ENCODE results near the gene ZMIZ1. TPM values are rescaled to one million over a fixed set of nuclear protein-coding genes. Genes with fewer than 3 reads are reported as not detected.
"Not testable (repeated sequence)": the region's sequence is repeated elsewhere in the genome, so short reads cannot be mapped to it uniquely, and the experiment has no call there.

The ZMIZ1 gene
- total RNA-seq, 4 donors from 2014 or later, result 18.7 to 188 (median 36.7) TPM

- intact Hi-C loops (cut with DNase I; ENCODE audit: low total_unique reads), result no loop called here
These were observed 206.3 kb downstream of the ZMIZ1 start for GRCh38 chr10:79275105-79275430.

DNA sequence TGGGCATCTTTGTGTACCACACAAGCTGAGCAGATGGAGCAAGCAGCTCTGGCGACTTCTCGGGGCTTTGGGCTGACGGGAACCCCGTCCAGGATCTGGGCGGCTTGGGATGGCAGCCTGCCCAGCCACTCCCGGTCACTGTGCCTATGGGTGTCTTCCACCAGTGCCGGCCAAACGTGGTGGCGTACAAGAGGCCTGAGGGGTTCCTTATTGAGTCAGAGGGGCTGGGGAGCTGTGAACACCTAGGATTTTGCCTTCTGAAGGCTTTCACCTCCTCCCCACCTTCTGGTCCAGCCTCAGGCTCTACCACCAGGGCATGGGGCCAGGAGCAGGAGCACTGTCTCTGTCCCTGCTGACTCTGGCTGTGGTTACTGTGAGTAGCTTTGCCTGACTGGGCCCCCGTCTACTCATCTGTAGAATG is 206.7 kb downstream of the ZMIZ1 start:
- Histone ChIP-seq H3K4me3 (no peak overlapping the region), H3K4me1 (peaks cover 0 to 20% of the 10 kb centered on the region in 2 donors), H3K36me3 (no peaks in the 10 kb centered on the region), H3K9me3 (no peaks in the 10 kb centered on the region), H3K27me3 (no peaks in the 10 kb centered on the region), H3K27ac (peak overlapping the region; percentile 58 to 68)
- no peak for TF ChIP-seq POLR2A (IDR thresholded peaks at IDR 0.05)
- TF ChIP-seq, protein P1, sequence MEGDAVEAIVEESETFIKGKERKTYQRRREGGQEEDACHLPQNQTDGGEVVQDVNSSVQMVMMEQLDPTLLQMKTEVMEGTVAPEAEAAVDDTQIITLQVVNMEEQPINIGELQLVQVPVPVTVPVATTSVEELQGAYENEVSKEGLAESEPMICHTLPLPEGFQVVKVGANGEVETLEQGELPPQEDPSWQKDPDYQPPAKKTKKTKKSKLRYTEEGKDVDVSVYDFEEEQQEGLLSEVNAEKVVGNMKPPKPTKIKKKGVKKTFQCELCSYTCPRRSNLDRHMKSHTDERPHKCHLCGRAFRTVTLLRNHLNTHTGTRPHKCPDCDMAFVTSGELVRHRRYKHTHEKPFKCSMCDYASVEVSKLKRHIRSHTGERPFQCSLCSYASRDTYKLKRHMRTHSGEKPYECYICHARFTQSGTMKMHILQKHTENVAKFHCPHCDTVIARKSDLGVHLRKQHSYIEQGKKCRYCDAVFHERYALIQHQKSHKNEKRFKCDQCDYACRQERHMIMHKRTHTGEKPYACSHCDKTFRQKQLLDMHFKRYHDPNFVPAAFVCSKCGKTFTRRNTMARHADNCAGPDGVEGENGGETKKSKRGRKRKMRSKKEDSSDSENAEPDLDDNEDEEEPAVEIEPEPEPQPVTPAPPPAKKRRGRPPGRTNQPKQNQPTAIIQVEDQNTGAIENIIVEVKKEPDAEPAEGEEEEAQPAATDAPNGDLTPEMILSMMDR (IDR thresholded peaks at IDR 0.05), result no peak
- intact Hi-C loops (cut with DNase I; ENCODE audit: low total_unique reads), result no loop called here
- DNase-seq, result peak in 1 of 2 donors; percentile 43

More at GRCh38 chr10:79275105-79275430, 206.3 kb downstream of the ZMIZ1 start:
- peak overlapping the region; percentile 58 to 68 for H3K27ac ChIP-seq
- H3K27me3 ChIP-seq, result no peaks in the 10 kb centered on the region
- TF ChIP-seq POLR2A (IDR thresholded peaks at IDR 0.05), result no peak
- TF ChIP-seq, protein P1 (IDR thresholded peaks at IDR 0.05), result no peak
- no peaks in the 10 kb centered on the region for H3K9me3 ChIP-seq
- H3K4me3 ChIP-seq, result no peak overlapping the region
- no peak for DNase-seq
- no peaks in the 10 kb centered on the region for H3K36me3 ChIP-seq
- H3K4me1 ChIP-seq, result peaks cover 0 to 20% of the 10 kb centered on the region in 2 donors

DNA sequence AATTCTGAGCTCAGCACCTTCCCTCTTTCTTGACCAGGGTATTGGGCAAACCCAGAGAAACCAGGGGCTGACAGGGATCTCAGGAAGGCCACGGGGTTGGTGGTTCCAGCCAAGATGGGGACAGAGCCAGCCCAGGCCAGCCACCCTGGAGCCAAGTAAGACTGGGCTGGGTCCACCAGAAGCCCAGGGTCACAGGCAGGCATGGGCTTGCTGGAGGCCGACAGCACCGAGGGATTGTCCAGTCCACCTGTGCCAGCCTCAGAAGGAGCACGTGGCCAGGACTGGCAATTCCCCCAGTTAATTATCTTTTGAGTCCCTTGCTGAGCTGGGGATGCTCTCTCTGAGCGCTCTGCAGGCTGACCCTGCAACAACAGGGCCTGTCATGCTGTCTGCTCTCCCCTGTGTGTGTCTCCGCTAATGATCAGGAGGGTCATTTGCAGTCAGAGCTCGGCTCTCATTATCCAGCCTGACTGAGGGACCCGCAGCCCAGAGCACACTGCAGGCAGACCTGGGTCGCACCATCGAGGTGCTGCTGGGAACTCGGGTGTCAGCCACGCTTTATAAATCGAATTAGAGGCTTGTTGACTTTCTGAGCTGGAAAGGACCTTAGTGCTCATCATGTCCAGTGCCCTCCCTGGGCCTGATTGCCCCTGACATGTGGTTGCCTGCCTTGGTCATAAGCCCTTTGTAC is 209.0 kb downstream of the ZMIZ1 start:
- Histone ChIP-seq H3K4me3 (no peak overlapping the region), H3K4me1 (peaks cover 0 to 20% of the 10 kb centered on the region in 2 donors), H3K27ac (no peak overlapping the region), H3K9me3 (no peaks in the 10 kb centered on the region), H3K27me3 (no peaks in the 10 kb centered on the region), H3K36me3 (no peaks in the 10 kb centered on the region)
- no peak for DNase-seq
- TF ChIP-seq, protein P1 (IDR thresholded peaks at IDR 0.05), result no peak
- TF ChIP-seq POLR2A (IDR thresholded peaks at IDR 0.05), result no peak
- intact Hi-C loops (cut with DNase I; ENCODE audit: low total_unique reads), result no loop called here

DNA sequence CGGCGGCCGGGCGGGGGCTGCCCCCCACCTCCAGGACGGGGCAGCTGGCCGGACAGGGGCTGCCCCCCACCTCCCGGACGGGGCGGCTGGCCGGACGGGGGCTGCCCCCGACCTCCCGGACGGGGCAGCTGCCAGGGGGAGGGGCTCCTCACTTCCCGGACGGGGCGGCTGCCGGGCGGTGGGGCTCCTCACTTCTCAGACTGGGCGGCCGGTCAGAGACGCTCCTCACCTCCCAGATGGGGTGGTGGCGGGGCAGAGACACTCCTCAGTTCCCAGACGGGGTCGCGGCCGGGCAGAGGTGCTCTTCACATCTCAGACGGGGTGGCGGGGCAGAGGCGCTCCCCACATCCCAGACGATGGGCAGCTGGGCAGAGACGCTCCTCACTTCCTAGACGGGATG is 210.3 kb downstream of the ZMIZ1 start:
- H3K27ac ChIP-seq; H3K27me3 ChIP-seq; H3K36me3 ChIP-seq; H3K9me3 ChIP-seq; intact Hi-C loops (cut with DNase I; ENCODE audit: low total_unique reads); DNase-seq; H3K4me3 ChIP-seq: not testable (repeated sequence)
- peaks cover 0 to 15% of the 10 kb centered on the region in 2 donors for H3K4me1 ChIP-seq

DNA sequence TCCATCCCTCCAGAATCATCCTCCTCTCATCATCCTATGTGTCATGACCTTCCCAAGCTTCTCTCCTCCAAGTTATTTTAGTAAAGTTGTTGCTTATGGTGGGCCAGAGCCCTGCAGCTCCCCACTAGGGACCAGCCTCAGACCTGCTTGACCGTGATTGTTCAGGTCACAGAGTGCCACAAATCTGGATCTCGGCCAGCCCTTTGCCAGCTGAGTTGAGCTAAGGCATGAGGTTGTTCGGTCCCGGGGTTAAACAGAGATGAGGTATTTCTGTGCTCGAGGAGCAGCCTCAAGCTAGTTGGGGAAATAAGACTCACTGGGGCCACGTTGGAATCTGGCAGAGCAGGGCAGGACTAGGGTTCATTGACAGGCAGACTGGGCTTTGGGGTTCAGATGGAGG is 212.2 kb downstream of the ZMIZ1 start:
- no peak for TF ChIP-seq POLR2A (IDR thresholded peaks at IDR 0.05)
- TF ChIP-seq, protein P1 (IDR thresholded peaks at IDR 0.05), result no peak
- Histone ChIP-seq H3K9me3 (no peaks in the 10 kb centered on the region), H3K4me1 (peaks cover 0 to 5% of the 10 kb centered on the region in 2 donors), H3K36me3 (no peaks in the 10 kb centered on the region), H3K27me3 (no peaks in the 10 kb centered on the region), H3K27ac (no peak overlapping the region), H3K4me3 (no peak overlapping the region)
- no peak for DNase-seq
- intact Hi-C loops (cut with DNase I; ENCODE audit: low total_unique reads), result no loop called here
